MM.1S (cell line): ENCODE data around the gene BMP4.

Experiments
- DNase-seq: peaks from one replicate; pipeline ENCODE4 v3.0.0-alpha.2; 2015
- H2AFZ ChIP-seq: fragments of 300-600 bp; sonication (generic); 2 replicates; pipeline ENCODE4 v1.6.0; 2016; ENCODE audit warnings: antibody characterized with exemption, low read length
- H3F3A ChIP-seq: fragments of 300-600 bp; sonication (generic); 2 replicates; pipeline ENCODE4 v1.6.1; 2016; ENCODE audit warnings: mild to moderate bottlenecking, antibody characterized with exemption, low read length, moderate library complexity, mixed read lengths; ENCODE audit not compliant: insufficient read depth
- H3K27ac ChIP-seq: fragments of 300-600 bp; sonication (generic); 2 replicates; pipeline ENCODE4 v1.5.1; 2016; ENCODE audit warnings: mild to moderate bottlenecking, low read length
- H3K27me3 ChIP-seq: fragments of 300-600 bp; sonication (generic); replicated peaks from 2 replicates; pipeline ENCODE4 v1.6.0; 2016; ENCODE audit warnings: low read length; ENCODE audit not compliant: insufficient read depth
- H3K36me3 ChIP-seq: fragments of 300-600 bp; sonication (generic); replicated peaks from 2 replicates; pipeline ENCODE4 v1.6.1; 2016; ENCODE audit warnings: mild to moderate bottlenecking, low read length, mixed read lengths; ENCODE audit not compliant: insufficient read depth
- H3K4me1 ChIP-seq: fragments of 300-600 bp; sonication (generic); 2 replicates; pipeline ENCODE4 v1.6.1; 2016; ENCODE audit warnings: low read length, mixed read lengths
- H3K4me2 ChIP-seq: fragments of 300-600 bp; sonication (generic); 2 replicates; pipeline ENCODE4 v1.6.0; 2016; ENCODE audit warnings: low read depth, low read length
- H3K4me3 ChIP-seq: fragments of 300-600 bp; sonication (generic); 2 replicates; pipeline ENCODE4 v1.5.1; 2016; ENCODE audit warnings: low read length, mixed read lengths
- H3K79me2 ChIP-seq: fragments of 300-600 bp; sonication (generic); 2 replicates; pipeline ENCODE4 v1.6.1; 2016; ENCODE audit warnings: mixed run types, low read length, mixed read lengths
- H3K9ac ChIP-seq: fragments of 300-600 bp; sonication (generic); 2 replicates; pipeline ENCODE4 v1.6.1; 2016; ENCODE audit warnings: low read length, mixed read lengths
- H3K9me2 ChIP-seq: fragments of 300-600 bp; sonication (generic); replicated peaks from 2 replicates; pipeline ENCODE4 v1.6.1; 2016; ENCODE audit warnings: mild to moderate bottlenecking, low read length, mixed read lengths; ENCODE audit not compliant: insufficient read depth
- H3K9me3 ChIP-seq: fragments of 300-600 bp; sonication (generic); replicated peaks from 2 replicates; pipeline ENCODE4 v1.6.1; 2016; ENCODE audit warnings: mild to moderate bottlenecking, low read length, mixed read lengths; ENCODE audit not compliant: insufficient read depth
- H4K20me1 ChIP-seq: fragments of 300-600 bp; sonication (generic); 2 replicates; pipeline ENCODE4 v1.6.1; 2016; ENCODE audit warnings: mild to moderate bottlenecking, low read length, moderate library complexity, mixed read lengths; ENCODE audit not compliant: insufficient read depth
- EZH2 ChIP-seq: fragments of 300-600 bp; sonication (generic); optimal IDR thresholded peaks from 2 replicates; pipeline ENCODE3; 2017; ENCODE audit warnings: low read depth, mild to moderate bottlenecking, antibody characterized with exemption, low read length, mixed read lengths
- EZH2phosphoT487 ChIP-seq: fragments of 300-600 bp; sonication (generic); IDR thresholded peaks from 2 replicates; pipeline ENCODE4 v1.6.1; 2018; ENCODE audit warnings: antibody characterized with exemption, low read length
- TF ChIP-seq, protein P1 (sequence below): fragments of 300-600 bp; sonication (generic); IDR thresholded peaks from 2 replicates; pipeline ENCODE4 v1.5.1; 2016; ENCODE audit warnings: antibody characterized with exemption, low read length, mixed read lengths

The BMP4 gene

DNA sequence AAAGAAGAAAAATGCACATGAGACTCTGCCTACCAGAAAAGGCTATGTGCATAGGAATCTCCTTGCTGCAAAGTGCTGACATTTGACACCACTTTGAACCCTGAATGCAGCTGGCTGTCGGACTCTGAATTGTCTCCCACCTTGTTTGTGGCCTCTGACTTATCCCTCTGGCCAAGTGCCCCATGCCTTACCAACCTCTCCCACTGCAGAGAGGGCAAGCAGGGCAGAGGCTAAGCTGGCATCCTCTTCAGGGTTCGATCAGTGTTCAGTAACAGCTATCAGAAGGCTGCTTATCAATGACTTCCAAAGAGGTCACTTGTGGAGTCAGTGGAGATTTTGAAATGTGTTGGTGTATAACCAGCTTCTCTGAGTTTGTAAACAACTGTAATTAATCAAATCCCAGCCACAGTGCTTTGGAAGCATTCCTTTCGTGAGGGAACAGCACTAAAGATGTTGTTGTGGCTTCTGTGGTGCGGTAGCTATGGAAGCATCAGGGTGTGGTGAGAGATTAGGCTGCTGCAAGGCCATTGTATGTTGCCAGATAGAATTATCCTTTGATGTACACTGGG lies 22.6 kb upstream of the BMP4 start:
- H4K20me1 ChIP-seq, result no peaks in the 10 kb centered on the region
- H3K9me3 ChIP-seq, result no peaks in the 10 kb centered on the region
- DNase-seq, result no peak
- H3K4me1 ChIP-seq, result no peaks in the 10 kb centered on the region
- no peak overlapping the region for H3K27ac ChIP-seq
- H3K4me3 ChIP-seq, result no peak overlapping the region
- H3K4me2 ChIP-seq, result no peak overlapping the region
- no peaks in the 10 kb centered on the region for H3F3A ChIP-seq
- H3K9ac ChIP-seq, result no peak overlapping the region
- no peaks in the 10 kb centered on the region for H3K9me2 ChIP-seq
- TF ChIP-seq, protein P1, sequence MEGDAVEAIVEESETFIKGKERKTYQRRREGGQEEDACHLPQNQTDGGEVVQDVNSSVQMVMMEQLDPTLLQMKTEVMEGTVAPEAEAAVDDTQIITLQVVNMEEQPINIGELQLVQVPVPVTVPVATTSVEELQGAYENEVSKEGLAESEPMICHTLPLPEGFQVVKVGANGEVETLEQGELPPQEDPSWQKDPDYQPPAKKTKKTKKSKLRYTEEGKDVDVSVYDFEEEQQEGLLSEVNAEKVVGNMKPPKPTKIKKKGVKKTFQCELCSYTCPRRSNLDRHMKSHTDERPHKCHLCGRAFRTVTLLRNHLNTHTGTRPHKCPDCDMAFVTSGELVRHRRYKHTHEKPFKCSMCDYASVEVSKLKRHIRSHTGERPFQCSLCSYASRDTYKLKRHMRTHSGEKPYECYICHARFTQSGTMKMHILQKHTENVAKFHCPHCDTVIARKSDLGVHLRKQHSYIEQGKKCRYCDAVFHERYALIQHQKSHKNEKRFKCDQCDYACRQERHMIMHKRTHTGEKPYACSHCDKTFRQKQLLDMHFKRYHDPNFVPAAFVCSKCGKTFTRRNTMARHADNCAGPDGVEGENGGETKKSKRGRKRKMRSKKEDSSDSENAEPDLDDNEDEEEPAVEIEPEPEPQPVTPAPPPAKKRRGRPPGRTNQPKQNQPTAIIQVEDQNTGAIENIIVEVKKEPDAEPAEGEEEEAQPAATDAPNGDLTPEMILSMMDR, result no peak
- TF ChIP-seq EZH2phosphoT487, result no peak
- no peak for TF ChIP-seq EZH2
- H3K36me3 ChIP-seq, result no peaks in the 10 kb centered on the region
- no peaks in the 10 kb centered on the region for H3K27me3 ChIP-seq
- no peak overlapping the region for H2AFZ ChIP-seq
- no peaks in the 10 kb centered on the region for H3K79me2 ChIP-seq

DNA sequence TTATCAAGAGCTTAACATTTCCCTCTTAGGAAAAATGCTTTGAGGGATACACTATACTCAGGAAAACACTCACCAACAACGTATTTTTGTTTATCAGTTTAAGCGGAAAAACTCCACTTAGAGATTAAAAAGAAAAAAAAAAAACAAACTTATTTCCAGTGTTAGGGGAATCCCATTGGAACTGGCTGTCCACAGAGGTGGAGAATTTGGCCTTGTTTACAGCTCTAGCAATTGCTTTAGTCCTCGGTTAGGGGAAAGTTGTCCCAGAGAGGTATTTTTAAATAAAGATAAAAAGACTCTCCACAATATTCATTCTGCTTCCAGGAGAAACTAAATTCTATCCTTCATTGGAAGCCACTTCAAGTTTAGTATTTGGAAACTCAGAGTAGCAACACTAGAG lies 21.6 kb upstream of the BMP4 start:
- TF ChIP-seq EZH2phosphoT487 (no peak), EZH2 (no peak)
- TF ChIP-seq, protein P1, result no peak
- H4K20me1 ChIP-seq, result no peaks in the 10 kb centered on the region
- H3F3A ChIP-seq, result no peaks in the 10 kb centered on the region
- H3K27me3 ChIP-seq, result no peaks in the 10 kb centered on the region
- no peak for DNase-seq
- H3K9me3 ChIP-seq, result no peaks in the 10 kb centered on the region
- H2AFZ ChIP-seq, result no peak overlapping the region
- H3K4me2 ChIP-seq, result no peak overlapping the region
- H3K4me1 ChIP-seq, result no peaks in the 10 kb centered on the region
- H3K27ac ChIP-seq, result no peak overlapping the region
- H3K36me3 ChIP-seq, result no peaks in the 10 kb centered on the region
- no peak overlapping the region for H3K9ac ChIP-seq
- H3K79me2 ChIP-seq, result no peaks in the 10 kb centered on the region
- no peak overlapping the region for H3K4me3 ChIP-seq
- no peaks in the 10 kb centered on the region for H3K9me2 ChIP-seq

- no peaks in the 10 kb centered on the region for H3K79me2 ChIP-seq
- H4K20me1 ChIP-seq, result no peaks in the 10 kb centered on the region
- H3K36me3 ChIP-seq, result no peaks in the 10 kb centered on the region
- H3K9me2 ChIP-seq, result no peaks in the 10 kb centered on the region
- H3K4me1 ChIP-seq, result no peaks in the 10 kb centered on the region
- H3K27ac ChIP-seq, result no peak overlapping the region
- TF ChIP-seq, protein P1, result no peak
- no peak for TF ChIP-seq EZH2
- no peaks in the 10 kb centered on the region for H3F3A ChIP-seq
- no peaks in the 10 kb centered on the region for H3K27me3 ChIP-seq
- H3K4me3 ChIP-seq, result no peak overlapping the region
- H3K9me3 ChIP-seq, result no peaks in the 10 kb centered on the region
- no peak overlapping the region for H3K4me2 ChIP-seq
- DNase-seq, result no peak
- no peak overlapping the region for H3K9ac ChIP-seq
- H2AFZ ChIP-seq, result no peak overlapping the region
These were observed 18.8 kb upstream of the BMP4 start for GRCh38 chr14:53975444-53975843.
